ENCODE measurements around the gene LTC4S. TPM values are rescaled to one million over a fixed set of nuclear protein-coding genes. Genes with fewer than 3 reads are reported as not detected.
A peak's percentile ranks its signal among the peaks of the same experiment; 100 is the strongest.

Gene LTC4S
- total and polyA plus RNA-seq, 2 experiments from 2014 or later = 5.8 to 10.1 TPM

GRCh38 chr5:179762079-179762780 is 31.6 kb upstream of the LTC4S start:
- Mint-ChIP-seq H3K27me3 (ENCODE audit: insufficient read depth, low read depth, poor library complexity) (peaks cover 2% of the 10 kb centered on the region), H3K4me1 (peaks cover 47% of the 10 kb centered on the region), H3K4me3 (no peak overlapping the region; the same call in 2 of the 3 replicates), H3K36me3 (ENCODE audit: low read depth) (peaks cover 20% of the 10 kb centered on the region), H3K27ac (peak overlapping the region; percentile 86), H3K9me3 (no peaks in the 10 kb centered on the region; the same call in 2 of the 3 replicates)
- Histone ChIP-seq H2AFZ (no peak overlapping the region), H3F3A (replicated peaks; ENCODE audit: low read depth) (peaks cover 13% of the 10 kb centered on the region; the same call in 1 of the 2 replicates), H3K4me3 (no peak overlapping the region), H3K9me2 (ENCODE audit: insufficient read depth) (no peaks in the 10 kb centered on the region), H4K20me1 (replicated peaks; ENCODE audit: insufficient read depth) (peaks cover 53% of the 10 kb centered on the region), H3K79me2 (replicated peaks; ENCODE audit: insufficient read depth) (peaks cover 82% of the 10 kb centered on the region), H3K4me1 (ENCODE audit: insufficient read depth) (peaks cover 13% of the 10 kb centered on the region; the same call in 1 of the 2 replicates), H3K4me2 (no peak overlapping the region), H3K27me3 (ENCODE audit: insufficient read depth) (no peaks in the 10 kb centered on the region), H3K27ac (ENCODE audit: low read depth) (peak overlapping the region; percentile 73), H3K36me3 (ENCODE audit: insufficient read depth) (peaks cover 13% of the 10 kb centered on the region)
- DNase-seq (ENCODE audit: low spot score) (peak; percentile 27), ATAC-seq (peak; percentile 50)
- TF ChIP-seq ZNF114 (CRISPR knock-in tag; IDR thresholded peaks at IDR 0.05) (no peak), ZNF462 (CRISPR knock-in tag; IDR thresholded peaks at IDR 0.05) (no peak), JUNB (IDR thresholded peaks at IDR 0.05; ENCODE audit: unreplicated experiment) (no peak), STAT1 (IDR thresholded peaks at IDR 0.05; ENCODE audit: unreplicated experiment) (no peak), EZH2phosphoT487 (IDR thresholded peaks at IDR 0.05; ENCODE audit: unreplicated experiment) (no peak), ZNF331 (CRISPR knock-in tag; IDR thresholded peaks at IDR 0.05; ENCODE audit: low read depth) (no peak), POLR2AphosphoS5 (IDR thresholded peaks at IDR 0.05; ENCODE audit: low read depth) (no peak), CREB1 (CRISPR knock-in tag; IDR thresholded peaks at IDR 0.05; ENCODE audit: low read depth) (no peak), NANOG (IDR thresholded peaks at IDR 0.05; ENCODE audit: borderline replicate concordance) (no peak), EZH2 (IDR thresholded peaks at IDR 0.05; ENCODE audit: low read depth, unreplicated experiment) (no peak)
- TF ChIP-seq, protein P1, sequence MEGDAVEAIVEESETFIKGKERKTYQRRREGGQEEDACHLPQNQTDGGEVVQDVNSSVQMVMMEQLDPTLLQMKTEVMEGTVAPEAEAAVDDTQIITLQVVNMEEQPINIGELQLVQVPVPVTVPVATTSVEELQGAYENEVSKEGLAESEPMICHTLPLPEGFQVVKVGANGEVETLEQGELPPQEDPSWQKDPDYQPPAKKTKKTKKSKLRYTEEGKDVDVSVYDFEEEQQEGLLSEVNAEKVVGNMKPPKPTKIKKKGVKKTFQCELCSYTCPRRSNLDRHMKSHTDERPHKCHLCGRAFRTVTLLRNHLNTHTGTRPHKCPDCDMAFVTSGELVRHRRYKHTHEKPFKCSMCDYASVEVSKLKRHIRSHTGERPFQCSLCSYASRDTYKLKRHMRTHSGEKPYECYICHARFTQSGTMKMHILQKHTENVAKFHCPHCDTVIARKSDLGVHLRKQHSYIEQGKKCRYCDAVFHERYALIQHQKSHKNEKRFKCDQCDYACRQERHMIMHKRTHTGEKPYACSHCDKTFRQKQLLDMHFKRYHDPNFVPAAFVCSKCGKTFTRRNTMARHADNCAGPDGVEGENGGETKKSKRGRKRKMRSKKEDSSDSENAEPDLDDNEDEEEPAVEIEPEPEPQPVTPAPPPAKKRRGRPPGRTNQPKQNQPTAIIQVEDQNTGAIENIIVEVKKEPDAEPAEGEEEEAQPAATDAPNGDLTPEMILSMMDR (conservative IDR thresholded peaks at IDR 0.05; ENCODE audit: low read depth in 2 of 2) = no peak
- TF ChIP-seq, protein P2, sequence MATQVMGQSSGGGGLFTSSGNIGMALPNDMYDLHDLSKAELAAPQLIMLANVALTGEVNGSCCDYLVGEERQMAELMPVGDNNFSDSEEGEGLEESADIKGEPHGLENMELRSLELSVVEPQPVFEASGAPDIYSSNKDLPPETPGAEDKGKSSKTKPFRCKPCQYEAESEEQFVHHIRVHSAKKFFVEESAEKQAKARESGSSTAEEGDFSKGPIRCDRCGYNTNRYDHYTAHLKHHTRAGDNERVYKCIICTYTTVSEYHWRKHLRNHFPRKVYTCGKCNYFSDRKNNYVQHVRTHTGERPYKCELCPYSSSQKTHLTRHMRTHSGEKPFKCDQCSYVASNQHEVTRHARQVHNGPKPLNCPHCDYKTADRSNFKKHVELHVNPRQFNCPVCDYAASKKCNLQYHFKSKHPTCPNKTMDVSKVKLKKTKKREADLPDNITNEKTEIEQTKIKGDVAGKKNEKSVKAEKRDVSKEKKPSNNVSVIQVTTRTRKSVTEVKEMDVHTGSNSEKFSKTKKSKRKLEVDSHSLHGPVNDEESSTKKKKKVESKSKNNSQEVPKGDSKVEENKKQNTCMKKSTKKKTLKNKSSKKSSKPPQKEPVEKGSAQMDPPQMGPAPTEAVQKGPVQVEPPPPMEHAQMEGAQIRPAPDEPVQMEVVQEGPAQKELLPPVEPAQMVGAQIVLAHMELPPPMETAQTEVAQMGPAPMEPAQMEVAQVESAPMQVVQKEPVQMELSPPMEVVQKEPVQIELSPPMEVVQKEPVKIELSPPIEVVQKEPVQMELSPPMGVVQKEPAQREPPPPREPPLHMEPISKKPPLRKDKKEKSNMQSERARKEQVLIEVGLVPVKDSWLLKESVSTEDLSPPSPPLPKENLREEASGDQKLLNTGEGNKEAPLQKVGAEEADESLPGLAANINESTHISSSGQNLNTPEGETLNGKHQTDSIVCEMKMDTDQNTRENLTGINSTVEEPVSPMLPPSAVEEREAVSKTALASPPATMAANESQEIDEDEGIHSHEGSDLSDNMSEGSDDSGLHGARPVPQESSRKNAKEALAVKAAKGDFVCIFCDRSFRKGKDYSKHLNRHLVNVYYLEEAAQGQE (IDR thresholded peaks at IDR 0.05; ENCODE audit: unreplicated experiment) = no peak
- TF ChIP-seq, protein P3, sequence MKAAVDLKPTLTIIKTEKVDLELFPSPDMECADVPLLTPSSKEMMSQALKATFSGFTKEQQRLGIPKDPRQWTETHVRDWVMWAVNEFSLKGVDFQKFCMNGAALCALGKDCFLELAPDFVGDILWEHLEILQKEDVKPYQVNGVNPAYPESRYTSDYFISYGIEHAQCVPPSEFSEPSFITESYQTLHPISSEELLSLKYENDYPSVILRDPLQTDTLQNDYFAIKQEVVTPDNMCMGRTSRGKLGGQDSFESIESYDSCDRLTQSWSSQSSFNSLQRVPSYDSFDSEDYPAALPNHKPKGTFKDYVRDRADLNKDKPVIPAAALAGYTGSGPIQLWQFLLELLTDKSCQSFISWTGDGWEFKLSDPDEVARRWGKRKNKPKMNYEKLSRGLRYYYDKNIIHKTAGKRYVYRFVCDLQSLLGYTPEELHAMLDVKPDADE (IDR thresholded peaks at IDR 0.05) = no peak
